GM12864 (cell line): ENCODE data around the gene TUBA3E.
"Not testable (repeated sequence)": the region's sequence is repeated elsewhere in the genome, so short reads cannot be mapped to it uniquely, and the experiment has no call there.

Experiments used
- DNase-seq: peaks from one replicate; pipeline ENCODE4 v3.0.0-alpha.2; 2011; ENCODE audit warnings: low read depth
- H3K4me3 ChIP-seq: 2 replicates; pipeline ENCODE4 v1.5.1; 2011; ENCODE audit warnings: mild to moderate bottlenecking, low read depth, low read length, control low read depth
- CTCF ChIP-seq: IDR thresholded peaks from 2 replicates; pipeline ENCODE4 v1.5.1; 2011; ENCODE audit warnings: low read depth, mild to moderate bottlenecking, moderate library complexity, low read length, control low read depth, inconsistent platforms; ENCODE audit errors: missing control alignments

TUBA3E gene

DNA sequence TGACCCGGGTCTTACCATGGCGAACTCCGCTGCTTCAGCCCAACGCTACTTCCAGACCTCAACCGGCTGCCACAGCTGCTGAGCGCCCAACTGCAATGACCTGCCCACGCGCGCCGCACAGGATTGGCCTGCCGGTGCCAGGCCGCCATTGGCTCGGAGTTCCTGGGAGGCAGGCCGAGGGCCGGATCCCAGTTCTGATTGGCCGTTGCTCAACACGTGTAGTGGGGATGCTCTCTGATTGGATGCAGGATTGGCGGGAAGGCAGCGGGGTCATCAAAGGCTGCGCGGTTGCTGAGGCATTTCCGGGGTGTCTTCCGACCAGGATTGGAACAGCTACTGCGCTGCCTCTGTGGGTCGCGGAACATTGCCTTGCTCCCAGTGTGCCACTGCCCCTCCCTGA is at the start of gene TUBA3E:
Gene TUBA3E (minus strand): TSS at position 97 of the 400 bp plus-strand sequence. CDS start 79 bp downstream, at position 18.
- TF ChIP-seq CTCF = no peak

GRCh38 chr2:130246430-130246829 is 48.2 kb upstream of the TUBA3E start:
- no peak overlapping the region for H3K4me3 ChIP-seq
- no peak for DNase-seq
- no peak for TF ChIP-seq CTCF

More for the DNA sequence above, at the start of gene TUBA3E:
- H3K4me3 ChIP-seq = no peak within 1 kb of the TSS
- DNase-seq = no peak

DNA sequence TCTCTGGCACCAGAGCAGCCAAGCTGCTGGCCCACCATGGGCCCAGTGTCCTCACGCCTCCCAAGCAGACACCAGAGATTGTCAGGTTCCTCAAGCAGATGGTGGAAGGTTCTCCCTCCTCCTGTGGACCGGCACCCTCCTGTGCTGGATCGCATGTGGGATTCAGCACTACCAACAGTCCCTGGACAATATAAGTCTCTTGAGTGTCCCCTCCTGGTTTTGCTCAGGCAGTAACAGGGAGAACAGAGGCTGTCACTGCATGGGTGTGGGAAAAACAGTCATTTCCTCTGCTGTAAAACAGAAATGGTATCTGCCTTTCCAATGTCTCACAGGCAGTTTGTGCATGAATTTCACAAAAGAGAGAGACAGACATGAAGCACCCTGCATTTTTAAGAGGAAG is 47.7 kb upstream of the TUBA3E start:
- H3K4me3 ChIP-seq = no peak overlapping the region
- DNase-seq = no peak
- TF ChIP-seq CTCF = no peak

DNA sequence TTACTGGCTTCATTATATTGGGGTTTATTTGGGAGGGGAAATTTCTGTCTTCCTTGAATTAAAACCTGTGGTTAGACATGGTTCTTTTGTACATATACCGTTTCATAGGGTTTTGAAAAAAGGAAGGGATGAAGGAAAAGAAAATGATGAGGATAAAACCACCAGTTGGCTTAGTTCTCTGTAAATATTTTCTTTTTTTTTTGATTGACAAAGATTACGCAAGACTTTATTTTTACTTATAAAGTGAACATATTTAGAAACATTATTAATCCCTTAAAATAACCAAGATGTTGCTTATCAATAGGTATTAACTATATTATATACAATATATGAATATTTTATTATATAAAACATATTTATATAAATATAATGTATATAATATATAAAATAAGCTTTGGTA is 45.1 kb upstream of the TUBA3E start:
- no peak overlapping the region for H3K4me3 ChIP-seq
- no peak for DNase-seq
- no peak for TF ChIP-seq CTCF

GRCh38 chr2:130241041-130241707 is 42.9 kb upstream of the TUBA3E start:
- no peak for DNase-seq
- H3K4me3 ChIP-seq = no peak overlapping the region
- TF ChIP-seq CTCF = no peak

DNA sequence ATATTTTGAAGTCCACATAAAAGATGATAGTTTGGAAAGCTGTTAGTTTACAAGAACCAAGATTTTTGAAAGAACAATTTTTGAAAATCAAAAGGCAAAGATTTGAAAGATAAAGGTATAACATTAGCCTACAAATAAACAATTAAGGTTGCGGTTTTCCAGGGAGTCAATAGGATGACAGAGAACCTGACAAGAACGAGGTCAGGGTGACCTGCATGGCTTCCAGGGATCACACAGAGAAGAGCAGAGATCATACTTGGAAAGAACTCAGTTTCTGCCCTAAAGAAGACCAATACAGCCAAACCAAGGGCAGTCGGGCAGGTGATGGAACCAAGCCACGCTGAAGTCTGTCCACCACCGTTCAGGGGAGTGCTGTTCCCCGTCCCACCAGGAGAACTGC is 41.3 kb upstream of the TUBA3E start:
- DNase-seq = not testable (repeated sequence)

GRCh38 chr2:130233066-130233465 is 34.8 kb upstream of the TUBA3E start:
- H3K4me3 ChIP-seq, DNase-seq: not testable (repeated sequence)

More for the DNA sequence above, 41.3 kb upstream of the TUBA3E start:
- not testable (repeated sequence) for H3K4me3 ChIP-seq

DNA sequence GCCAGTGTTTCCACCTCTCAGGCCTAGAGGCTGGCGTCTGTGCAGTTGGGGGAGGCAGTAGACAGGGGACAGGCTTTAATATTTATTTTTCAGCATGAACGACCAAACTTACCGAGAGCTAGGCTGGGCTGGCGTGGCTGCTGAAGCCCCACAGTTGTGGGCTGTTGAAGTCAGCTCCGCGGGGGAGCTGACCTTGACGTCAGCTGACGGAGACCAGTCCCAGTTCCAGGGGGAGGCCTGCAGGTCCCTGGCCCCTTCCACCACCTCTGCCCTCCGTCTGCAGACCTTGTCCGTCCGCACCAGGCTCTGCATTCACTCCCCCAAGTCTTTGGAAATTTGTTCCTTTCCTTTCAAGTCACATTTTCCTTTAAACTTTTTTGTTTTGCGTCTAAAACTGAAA is 33.4 kb upstream of the TUBA3E start:
- H3K4me3 ChIP-seq = no peak overlapping the region
- no peak for DNase-seq
- no peak for TF ChIP-seq CTCF

GRCh38 chr2:130230907-130231306 is 32.7 kb upstream of the TUBA3E start:
- not testable (repeated sequence) for DNase-seq

DNA sequence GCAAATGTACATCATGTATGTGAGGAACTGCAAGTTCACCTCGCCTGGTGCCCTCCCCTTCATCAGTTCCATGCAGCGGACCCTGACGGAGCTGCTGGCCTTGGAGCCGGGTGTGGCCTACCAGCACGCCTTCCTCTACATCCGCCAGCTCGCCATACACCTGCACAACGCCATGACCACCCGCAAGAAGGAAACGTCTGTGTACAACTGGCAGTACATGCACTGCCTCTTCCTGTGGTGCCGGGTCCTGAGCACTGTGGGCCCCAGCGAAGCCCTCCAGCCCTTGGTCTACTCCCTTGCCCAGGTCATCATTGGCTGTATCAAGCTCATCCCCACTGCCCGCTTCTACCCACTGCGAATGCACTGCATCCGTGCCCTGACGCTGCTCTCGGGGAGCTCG is 32.1 kb upstream of the TUBA3E start:
- H3K4me3 ChIP-seq, DNase-seq: not testable (repeated sequence)

More at GRCh38 chr2:130230907-130231306, 32.7 kb upstream of the TUBA3E start:
- not testable (repeated sequence) for H3K4me3 ChIP-seq

- DNase-seq, H3K4me3 ChIP-seq: not testable (repeated sequence)
Measured at GRCh38 chr2:130229161-130229510, 30.9 kb upstream of the TUBA3E start.
